Measurements from ENCODE around the gene SRI.
"Not testable (repeated sequence)": the region's sequence is repeated elsewhere in the genome, so short reads cannot be mapped to it uniquely, and the experiment has no call there.

Gene SRI

DNA sequence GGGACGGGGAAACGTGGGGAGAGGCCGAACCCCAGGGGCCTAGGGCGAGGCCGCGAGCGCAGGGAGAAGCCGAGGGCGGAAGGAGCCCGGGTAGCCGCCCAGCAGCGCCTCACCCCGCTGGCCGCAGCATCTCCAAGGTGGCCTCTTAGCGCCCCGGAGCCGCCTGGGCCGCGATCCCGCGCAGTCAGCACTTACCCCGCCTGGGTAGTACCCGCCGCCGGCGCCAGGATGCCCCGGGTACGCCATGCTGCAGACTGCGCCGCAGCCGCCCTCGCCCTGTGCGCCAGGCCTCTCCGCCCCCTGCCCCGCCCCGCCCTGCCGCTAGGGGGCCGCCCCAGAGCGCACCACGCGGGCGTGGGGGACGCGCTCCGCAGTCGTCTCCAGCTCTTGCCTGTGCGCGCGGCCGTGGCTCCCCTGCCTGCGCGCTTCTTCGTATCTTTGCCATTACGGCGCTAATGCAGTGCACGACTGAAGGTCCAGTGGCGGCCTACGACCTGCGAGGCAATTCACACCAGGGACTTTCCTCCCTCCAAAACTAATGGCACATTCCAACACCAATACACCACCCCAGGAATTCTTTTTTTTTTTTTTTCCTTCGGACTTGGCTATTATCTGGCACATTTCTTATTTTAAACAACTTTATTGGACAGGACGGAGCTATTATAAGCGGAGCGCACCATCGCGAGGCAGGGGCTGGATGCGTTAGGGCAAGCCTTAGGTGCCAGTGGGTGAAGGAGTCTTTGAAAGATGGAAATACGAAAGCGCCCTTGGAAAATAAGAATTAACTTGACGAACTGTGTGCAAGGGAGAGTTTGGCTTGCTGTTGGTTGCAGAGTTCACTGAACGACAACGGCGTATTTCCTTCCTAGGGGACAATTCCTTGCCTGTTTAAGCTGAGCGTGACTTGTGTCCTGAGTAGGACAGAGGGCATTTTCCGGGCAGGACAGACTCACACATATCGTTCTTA, at the start of gene SRI:
Gene SRI, minus strand, starts transcription at position 258 of the 967 bp plus-strand sequence. Its CDS starts 12 bp downstream, at position 246.
- peak; percentile 85 for DNase-seq (ENCODE audit: low read depth in 2 of 2)

DNA sequence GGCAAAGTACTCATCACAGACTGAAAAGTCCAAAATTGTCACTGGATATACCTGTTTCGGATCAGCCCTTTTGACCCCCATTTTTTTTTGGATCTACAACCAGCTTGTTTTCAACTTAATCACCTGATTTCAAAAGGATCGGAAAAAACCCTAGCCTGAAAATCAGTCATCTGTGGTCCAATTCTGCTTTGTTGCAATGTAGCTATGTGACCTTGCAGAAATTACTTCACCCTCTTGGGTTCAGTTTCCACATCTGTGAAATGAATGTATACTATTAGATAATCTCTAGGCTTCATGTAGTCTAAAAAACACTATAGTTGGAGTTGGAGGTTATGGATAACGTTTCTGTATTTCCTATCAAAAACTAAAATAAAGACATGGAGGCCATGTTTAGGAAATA, 49.7 kb upstream of the SRI start:
- no peak for DNase-seq (ENCODE audit: low read depth in 2 of 2)

- no peak for DNase-seq (ENCODE audit: low read depth in 2 of 2)
Measured at GRCh38 chr7:88268858-88269257, 49.0 kb upstream of the SRI start.

DNA sequence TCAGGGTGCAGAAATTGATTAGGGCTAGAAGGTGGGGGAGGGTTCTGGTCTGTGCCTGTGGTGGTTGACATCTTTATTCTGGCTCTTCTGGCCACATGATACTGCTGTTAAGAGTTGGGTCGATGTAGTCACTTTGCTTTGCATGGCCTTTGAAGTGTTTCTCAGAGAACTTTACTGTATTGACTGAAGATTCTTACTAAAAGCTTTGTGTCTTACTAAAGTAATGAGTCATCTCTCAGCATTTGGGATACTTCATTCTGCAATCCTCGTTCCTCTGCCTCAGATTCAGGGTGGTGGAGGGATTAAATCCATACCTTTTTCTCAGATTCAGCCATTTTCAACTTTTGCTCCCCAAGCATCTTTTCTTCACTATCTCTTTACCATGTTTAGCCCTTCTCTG, 48.2 kb upstream of the SRI start:
- DNase-seq (ENCODE audit: low read depth in 2 of 2): no peak

- no peak for DNase-seq (ENCODE audit: low read depth in 2 of 2)
Measured at GRCh38 chr7:88267421-88267820, 47.6 kb upstream of the SRI start.

- not testable (repeated sequence) for DNase-seq (ENCODE audit: low read depth in 2 of 2)
Measured at GRCh38 chr7:88264987-88265386, 45.1 kb upstream of the SRI start.

DNA sequence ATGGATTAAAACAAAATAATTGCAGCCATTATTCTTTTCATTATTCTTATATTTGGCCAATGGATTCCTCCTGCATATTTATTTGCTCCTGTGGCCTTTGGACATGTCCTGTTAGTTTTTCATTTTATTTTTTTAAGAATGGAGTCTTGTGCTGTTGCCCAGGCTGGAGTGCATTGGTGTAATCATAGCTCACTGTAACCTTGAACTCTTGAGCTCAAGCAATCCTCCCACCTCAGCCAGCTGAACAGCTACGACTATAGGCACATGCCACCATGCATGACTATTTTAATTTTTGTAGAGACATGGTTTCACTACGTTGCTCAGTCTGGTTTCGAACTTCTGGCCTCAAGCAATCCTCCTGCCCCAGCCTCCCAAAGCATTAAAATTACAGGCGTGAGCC, 42.7 kb upstream of the SRI start:
- DNase-seq (ENCODE audit: low read depth in 2 of 2): no peak

DNA sequence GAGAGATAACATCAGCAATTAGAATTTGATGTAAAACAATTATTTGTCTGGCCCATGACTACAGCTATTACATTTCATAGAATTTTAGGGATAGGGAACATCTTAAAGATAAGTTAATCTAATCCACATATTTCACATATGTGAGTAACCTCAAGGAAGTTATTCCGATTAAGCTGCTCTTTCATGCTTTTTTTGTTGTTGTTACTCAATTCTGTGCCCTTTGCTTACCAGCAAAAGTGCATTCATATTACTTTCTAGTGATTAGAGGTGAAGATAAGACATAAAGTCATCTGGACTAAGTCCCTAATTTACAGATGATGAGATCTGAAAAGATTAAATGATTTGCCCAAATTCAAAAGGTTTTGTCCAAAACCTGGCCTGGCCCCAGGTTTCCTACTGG, 40.9 kb upstream of the SRI start:
- DNase-seq (ENCODE audit: low read depth in 2 of 2): no peak

DNA sequence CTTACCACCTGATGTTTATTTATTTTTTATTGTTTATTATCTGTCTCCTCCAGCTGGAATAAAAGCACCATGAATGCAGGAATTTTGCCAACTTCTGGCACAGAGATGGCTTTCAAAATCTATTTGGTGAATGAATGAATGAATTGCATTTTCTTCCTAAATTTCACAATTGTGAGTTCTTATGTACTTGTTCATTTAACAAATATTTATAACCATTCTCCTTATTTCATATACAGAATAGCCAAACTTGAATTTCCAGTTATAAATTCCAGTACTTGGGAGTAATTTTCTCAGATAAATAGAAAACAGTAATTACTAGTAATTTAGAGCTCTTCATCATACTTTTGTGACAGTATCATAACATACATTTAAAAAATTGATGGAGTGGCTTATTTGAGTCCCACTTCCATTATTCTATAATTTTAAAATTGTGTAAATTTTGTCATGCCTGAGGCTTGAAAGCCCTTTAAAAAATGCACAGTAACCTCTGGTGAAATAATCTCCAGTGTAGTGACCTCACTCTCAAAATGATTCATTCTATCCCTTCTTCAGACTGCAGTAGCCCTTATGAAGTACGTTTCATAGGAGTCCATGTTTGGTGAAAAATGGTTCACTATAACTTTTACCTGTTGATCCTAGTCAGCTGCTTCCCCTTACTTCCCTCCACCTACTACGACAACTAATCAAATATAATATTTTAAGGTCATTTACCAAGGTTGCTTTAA, 40.0 kb upstream of the SRI start:
- no peak for DNase-seq (ENCODE audit: low read depth in 2 of 2)

GRCh38 chr7:88258296-88258695, 38.5 kb upstream of the SRI start:
- not testable (repeated sequence) for DNase-seq (ENCODE audit: low read depth in 2 of 2)

DNA sequence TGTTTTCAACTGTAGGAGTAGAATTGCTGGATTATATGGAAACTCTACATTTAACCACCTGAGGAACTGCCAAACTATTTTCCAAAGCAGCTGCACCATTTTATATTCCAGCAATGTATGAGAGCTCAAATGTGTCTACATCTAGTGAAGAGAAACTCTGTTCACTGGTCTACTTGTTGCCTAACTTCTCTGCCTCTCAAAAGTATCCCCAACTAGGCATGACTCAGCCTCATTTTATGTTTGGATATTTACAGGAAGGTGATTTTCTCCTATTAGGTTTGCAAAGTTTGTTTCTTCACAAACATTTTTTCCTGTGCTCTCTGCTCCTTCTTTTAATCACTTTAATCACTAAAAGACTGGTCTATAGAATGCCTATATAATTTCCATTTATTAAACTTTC, 37.1 kb upstream of the SRI start:
- DNase-seq (ENCODE audit: low read depth in 2 of 2): no peak

DNA sequence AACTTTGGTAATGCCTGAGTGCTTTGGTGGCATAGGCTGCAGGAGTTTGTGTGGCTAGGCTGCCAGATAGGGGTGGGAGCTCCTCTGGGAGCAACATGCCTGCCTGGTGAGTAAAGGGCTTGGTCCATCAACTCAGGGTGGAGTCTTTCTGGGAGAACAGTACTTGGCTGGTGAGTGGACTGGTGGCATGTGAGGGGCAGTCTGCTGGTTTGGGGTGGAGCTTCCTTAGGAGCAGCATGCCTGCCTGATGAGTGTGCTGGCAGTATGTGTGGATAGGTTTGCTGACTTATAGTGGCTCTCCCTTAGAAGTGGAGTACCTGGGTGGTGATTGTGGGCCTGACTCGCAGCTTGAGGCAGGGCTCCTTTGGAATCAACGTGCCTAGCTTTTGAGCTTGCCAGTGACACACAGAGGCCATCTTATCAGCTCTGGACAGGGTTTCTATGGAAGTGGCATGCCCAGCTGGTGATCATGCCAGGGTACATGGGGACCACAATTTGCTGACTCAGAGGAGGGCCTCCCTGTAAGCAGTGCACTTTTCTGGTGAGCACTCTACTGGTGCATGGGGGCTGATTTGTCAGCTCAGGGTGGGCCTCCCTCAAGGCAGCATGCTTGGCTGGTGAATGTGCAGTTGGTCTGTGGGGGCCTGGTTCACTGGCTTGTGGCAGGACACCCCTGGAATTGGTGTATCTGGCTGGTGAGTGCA, 35.0 kb upstream of the SRI start:
- DNase-seq (ENCODE audit: low read depth in 2 of 2): no peak

DNA sequence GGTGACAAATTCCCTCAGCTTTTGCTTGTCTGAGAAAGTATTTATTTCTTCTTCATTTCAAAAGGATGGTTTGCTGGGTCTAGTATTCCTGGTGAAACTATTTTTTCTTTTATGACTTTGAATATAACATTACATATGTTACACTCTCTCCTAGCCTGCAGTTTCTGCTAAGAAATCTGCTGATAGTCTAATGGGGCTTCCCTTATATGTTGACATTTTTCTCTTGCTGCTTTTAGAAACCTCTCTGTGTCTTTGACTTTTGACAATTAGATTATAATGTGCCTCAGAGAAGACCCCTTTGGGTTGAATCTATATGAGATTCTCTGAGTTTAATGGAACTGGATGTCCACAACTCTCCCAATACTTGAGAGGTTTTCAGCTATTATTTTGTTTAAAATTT, 33.8 kb upstream of the SRI start:
- DNase-seq (ENCODE audit: low read depth in 2 of 2): no peak

DNA sequence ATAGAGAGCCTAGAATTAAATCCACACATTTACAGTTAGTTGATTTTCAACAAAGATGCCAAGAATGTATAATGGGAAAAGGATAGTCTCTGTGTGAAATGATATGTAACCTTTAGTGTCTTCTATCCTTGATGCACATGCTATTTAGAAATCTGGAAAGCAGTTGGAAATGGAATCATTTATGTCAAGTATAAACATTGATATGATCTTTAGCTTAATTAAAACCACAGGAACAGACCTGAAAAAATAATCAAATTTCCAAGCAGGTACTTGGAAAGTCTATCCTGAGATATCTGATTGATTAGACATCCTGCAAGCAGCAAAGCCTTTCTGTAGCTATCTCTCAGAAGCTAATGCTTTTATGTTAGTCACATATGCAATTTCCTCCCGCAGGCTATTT, 24.4 kb upstream of the SRI start:
- no peak for DNase-seq (ENCODE audit: low read depth in 2 of 2)

DNA sequence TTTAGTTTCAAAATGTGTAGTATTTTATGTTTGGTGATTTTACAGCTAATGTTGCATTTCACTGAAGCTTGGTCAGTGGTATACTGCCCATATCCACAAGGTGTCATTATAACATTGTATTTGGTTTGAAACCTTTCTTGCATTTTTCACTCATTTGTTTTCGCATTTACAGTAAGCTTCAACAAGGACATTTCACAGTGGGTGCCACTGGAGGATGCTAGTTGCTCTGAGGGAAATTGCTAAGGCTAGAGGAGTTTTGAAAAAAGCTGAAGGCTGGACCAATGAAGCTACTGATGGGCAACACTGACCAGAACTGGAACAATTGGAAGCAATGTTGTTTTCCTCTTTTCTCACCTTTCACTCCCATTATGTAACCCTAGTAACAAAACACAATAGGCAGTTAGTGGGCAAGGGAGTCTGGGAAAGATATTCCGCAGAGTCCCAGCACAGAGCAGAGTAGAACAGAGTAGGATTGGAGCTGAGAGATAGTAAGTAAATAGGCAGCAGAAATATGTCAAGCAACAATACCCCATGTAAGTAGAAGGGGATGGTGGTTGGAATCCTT, 23.6 kb upstream of the SRI start:
- no peak for DNase-seq (ENCODE audit: low read depth in 2 of 2)

DNA sequence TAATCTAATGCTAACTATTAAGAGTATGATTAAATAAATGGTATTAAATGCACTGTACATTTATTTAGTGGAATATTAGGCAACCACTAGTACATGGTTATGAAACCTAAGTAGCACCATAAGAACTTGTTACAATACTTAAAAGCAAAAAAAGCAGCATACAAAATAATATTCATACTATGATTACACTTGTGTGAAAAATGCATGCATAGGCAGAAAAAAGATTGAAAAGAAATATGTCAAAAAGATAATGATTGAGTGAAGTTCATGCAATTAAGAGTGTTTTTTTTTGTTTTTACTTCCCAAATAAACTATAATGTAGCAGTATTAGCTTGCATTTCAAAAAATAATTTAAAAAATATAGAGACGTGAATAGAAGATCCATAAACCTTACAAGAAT, 20.0 kb upstream of the SRI start:
- DNase-seq (ENCODE audit: low read depth in 2 of 2): no peak

DNA sequence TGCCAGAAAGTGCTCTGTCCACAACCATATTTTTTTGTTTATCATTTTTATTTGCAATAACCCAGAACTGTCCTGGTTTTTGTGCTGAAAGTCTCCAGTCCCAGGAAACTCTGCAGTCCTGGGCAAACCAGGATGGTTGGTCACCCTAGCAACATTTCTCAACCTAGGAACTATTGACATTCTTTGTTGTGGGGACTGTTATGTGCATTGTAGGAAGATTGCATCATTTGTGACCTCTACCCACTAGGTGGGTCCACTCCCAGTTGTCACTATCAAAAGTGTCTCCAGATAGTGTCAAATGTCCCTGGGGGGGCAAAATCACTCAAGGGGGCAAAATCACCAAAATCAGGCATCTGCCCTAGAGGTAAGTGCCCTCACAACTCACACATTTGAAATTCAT, 14.0 kb upstream of the SRI start:
- DNase-seq (ENCODE audit: low read depth in 2 of 2): no peak

DNA sequence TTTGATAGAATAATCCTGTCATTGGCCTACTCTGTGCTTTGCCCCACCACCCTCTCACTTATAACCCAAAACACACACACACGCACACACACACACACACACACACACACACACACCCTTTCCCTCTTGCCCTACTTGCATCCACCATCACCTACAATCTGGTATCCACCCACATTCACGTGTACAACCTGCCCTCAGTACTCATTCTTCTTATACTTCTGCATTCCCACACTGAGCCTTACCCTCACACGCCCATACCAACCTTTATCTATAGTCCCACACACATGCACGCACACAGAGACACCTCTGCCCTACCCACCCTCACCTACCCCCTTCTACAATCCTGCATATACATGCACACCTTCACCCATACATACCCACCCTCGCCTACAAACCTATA, 10.8 kb upstream of the SRI start:
- DNase-seq (ENCODE audit: low read depth in 2 of 2): no peak

DNA sequence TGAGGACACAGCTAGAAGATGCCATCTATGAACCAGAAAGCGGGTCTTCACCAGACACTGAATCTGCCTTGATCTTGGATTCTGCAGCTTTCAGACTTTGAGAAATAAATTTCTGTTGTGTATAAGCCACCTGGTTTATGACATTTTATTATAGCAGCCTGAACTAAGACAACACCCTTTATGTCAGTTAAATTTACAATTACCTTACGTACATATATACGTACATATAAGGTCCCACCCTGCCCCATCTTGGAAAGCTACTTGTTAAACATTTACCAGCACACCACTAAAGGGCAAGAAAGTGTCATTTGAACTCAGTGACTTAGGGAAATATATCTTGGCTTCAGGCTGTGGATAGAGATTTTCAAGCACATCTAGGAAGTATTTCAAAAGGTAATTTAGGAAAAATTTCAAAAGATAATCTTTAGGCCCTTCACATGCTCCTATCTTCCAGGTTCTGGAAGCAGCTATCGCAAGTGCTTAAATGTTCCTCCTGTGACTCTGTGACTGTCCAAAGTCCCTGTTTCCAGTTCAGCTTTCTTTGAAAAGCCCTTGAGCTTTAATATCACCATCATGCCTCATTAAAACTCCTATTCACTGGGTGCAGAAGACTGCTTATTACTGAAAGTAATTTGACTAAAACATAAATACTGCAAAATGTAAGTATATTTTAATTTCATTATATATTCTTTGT, 9.6 kb upstream of the SRI start:
- DNase-seq (ENCODE audit: low read depth in 2 of 2): no peak

- DNase-seq (ENCODE audit: low read depth in 2 of 2): no peak
Measured at GRCh38 chr7:88226886-88227516, 7.2 kb upstream of the SRI start.

- DNase-seq (ENCODE audit: low read depth in 2 of 2): no peak
Measured at GRCh38 chr7:88226201-88226600, 6.4 kb upstream of the SRI start.
